GM23338 (cell line): Measurements from ENCODE around the gene MAFF. TPM values are rescaled to one million over a fixed set of nuclear protein-coding genes. Genes with fewer than 3 reads are reported as not detected.

Experiments
- ATAC-seq: fragments of 200-7000 bp; cut with Tn5 transposase; 3 replicates; pipeline ENCODE4 v1.9.1; 2020
- DNase-seq: peaks from one replicate; pipeline ENCODE4 v3.0.0-alpha.2; 2015; ENCODE audit warnings: low spot score
- H2AFZ ChIP-seq: fragments of 200-600 bp; sonication (generic); 2 replicates; pipeline ENCODE4 v1.8.0; 2016; ENCODE audit warnings: antibody characterized with exemption, mild to moderate bottlenecking, moderate library complexity
- H3F3A ChIP-seq: fragments of 200-600 bp; sonication (generic); replicated peaks from 2 replicates; pipeline ENCODE4 v1.8.0; 2017; ENCODE audit warnings: antibody characterized with exemption, mixed run types, low read depth
- H3K27ac ChIP-seq: fragments of 200-600 bp; sonication (generic); 2 replicates; pipeline ENCODE4 v1.6.1; 2016; ENCODE audit warnings: low read depth
- H3K27me3 ChIP-seq: fragments of 200-600 bp; sonication (generic); 2 replicates; pipeline ENCODE4 v1.8.0; 2016; ENCODE audit warnings: mild to moderate bottlenecking, mixed run types, moderate library complexity; ENCODE audit not compliant: insufficient read depth
- H3K36me3 ChIP-seq: fragments of 200-600 bp; sonication (generic); 2 replicates; pipeline ENCODE4 v1.8.0; 2016; ENCODE audit warnings: mild to moderate bottlenecking; ENCODE audit not compliant: insufficient read depth
- H3K4me1 ChIP-seq: fragments of 200-600 bp; sonication (generic); 2 replicates; pipeline ENCODE4 v1.8.0; 2016; ENCODE audit warnings: mild to moderate bottlenecking, moderate library complexity; ENCODE audit not compliant: insufficient read depth
- H3K4me2 ChIP-seq: fragments of 200-600 bp; sonication (generic); 2 replicates; pipeline ENCODE4 v1.7.1; 2017; ENCODE audit warnings: mixed run types
- H3K4me3 ChIP-seq: fragments of 200-600 bp; sonication (generic); 2 replicates; pipeline ENCODE4 v1.6.1; 2016; ENCODE audit warnings: mixed run types
- H3K79me2 ChIP-seq: fragments of 200-600 bp; sonication (generic); replicated peaks from 2 replicates; pipeline ENCODE4 v1.8.0; 2017; ENCODE audit warnings: mild to moderate bottlenecking; ENCODE audit not compliant: insufficient read depth
- H3K9me2 ChIP-seq: fragments of 200-600 bp; sonication (generic); 2 replicates; pipeline ENCODE4 v1.8.0; 2017; ENCODE audit not compliant: insufficient read depth
- H4K20me1 ChIP-seq: fragments of 200-600 bp; sonication (generic); replicated peaks from 2 replicates; pipeline ENCODE4 v1.8.0; 2017; ENCODE audit warnings: mild to moderate bottlenecking; ENCODE audit not compliant: insufficient read depth
- H3K27ac Mint-ChIP-seq: 2 replicates; pipeline ENCODE4 v1.8.0; 2020; ENCODE audit warnings: inconsistent platforms, mild to moderate bottlenecking, moderate library complexity, mixed read lengths
- H3K27me3 Mint-ChIP-seq: 3 replicates; pipeline ENCODE4 v1.8.0; 2022; ENCODE audit warnings: low read depth, mild to moderate bottlenecking, moderate library complexity, mixed read lengths, inconsistent platforms; ENCODE audit not compliant: insufficient read depth, poor library complexity
- H3K36me3 Mint-ChIP-seq: 3 replicates; pipeline ENCODE4 v1.8.0; 2021; ENCODE audit warnings: low read depth, mild to moderate bottlenecking, inconsistent platforms, moderate library complexity, mixed read lengths
- H3K4me1 Mint-ChIP-seq: 3 replicates; pipeline ENCODE4 v1.8.0; 2020; ENCODE audit warnings: mild to moderate bottlenecking, inconsistent platforms, mixed read lengths
- H3K4me3 Mint-ChIP-seq: 3 replicates; pipeline ENCODE4 v1.8.0; 2021; ENCODE audit warnings: moderate library complexity, mild to moderate bottlenecking, inconsistent platforms, mixed read lengths
- H3K9me3 Mint-ChIP-seq: 3 replicates; pipeline ENCODE4 v1.8.0; 2020; ENCODE audit warnings: moderate library complexity, mild to moderate bottlenecking, inconsistent platforms, mixed read lengths
- CREB1 ChIP-seq: fragments of 250-450 bp; sonication (Bioruptor Pico); IDR thresholded peaks from 2 replicates; pipeline ENCODE4 v1.5.0; 2020; ENCODE audit warnings: low read depth, mild to moderate bottlenecking, moderate library complexity
- CTCF ChIP-seq, 2 experiments: fragments of 200-600 bp in 1 of 2; sonication (generic) in 1 of 2; conservative IDR thresholded peaks; 2 replicates each; pipeline versions ENCODE4 v1.5.1 to v1.6.1; 2016 to 2017; ENCODE audit warnings: antibody characterized with exemption in 2 of 2, low read depth in 2 of 2, mild to moderate bottlenecking in 2 of 2, moderate library complexity in 1 of 2
- ETS1 ChIP-seq: IDR thresholded peaks from 2 replicates; pipeline ENCODE4 v1.6.1; 2016; ENCODE audit warnings: antibody characterized with exemption
- EZH2 ChIP-seq: fragments of 200-600 bp; sonication (generic); IDR thresholded peaks from one replicate; pipeline ENCODE4 v1.8.0; 2017; ENCODE audit warnings: antibody characterized with exemption, mild to moderate bottlenecking, low read depth; ENCODE audit not compliant: unreplicated experiment
- JUNB ChIP-seq: IDR thresholded peaks from one replicate; pipeline ENCODE4 v1.6.1; 2016; ENCODE audit warnings: antibody characterized with exemption; ENCODE audit not compliant: unreplicated experiment
- NANOG ChIP-seq: IDR thresholded peaks from 2 replicates; pipeline ENCODE4 v1.6.1; 2016; ENCODE audit warnings: antibody characterized with exemption, borderline replicate concordance
- POLR2AphosphoS5 ChIP-seq: IDR thresholded peaks from 2 replicates; pipeline ENCODE4 v1.6.1; 2016; ENCODE audit warnings: antibody characterized with exemption, low read depth
- REST ChIP-seq: IDR thresholded peaks from one replicate; pipeline ENCODE4 v1.6.1; 2018; ENCODE audit warnings: antibody characterized with exemption; ENCODE audit not compliant: unreplicated experiment
- STAT1 ChIP-seq: IDR thresholded peaks from one replicate; pipeline ENCODE4 v1.6.1; 2016; ENCODE audit warnings: antibody characterized with exemption; ENCODE audit not compliant: unreplicated experiment
- ZNF114 ChIP-seq: fragments of 250-450 bp; sonication (Bioruptor Pico); IDR thresholded peaks from 2 replicates; pipeline ENCODE4 v1.5.0; 2020; ENCODE audit warnings: mild to moderate bottlenecking, moderate library complexity
- ZNF331 ChIP-seq: fragments of 250-450 bp; sonication (Bioruptor Pico); IDR thresholded peaks from 2 replicates; pipeline ENCODE4 v1.5.0; 2020; ENCODE audit warnings: low read depth, mild to moderate bottlenecking, moderate library complexity
- polyA plus RNA-seq: library from polyadenylated mRNA; unstranded; fragments of >200 nt; fragmentation: Nextera tagmentation; extraction: Ambion mirVana; gene quantifications from 2 replicates; pipeline ENCODE4 v1.2.1, GENCODE V29; 2016
- total RNA-seq: library from RNA; depleted of rRNA; stranded (reverse); fragments of >200 nt; shearing (Covaris generic); gene quantifications from 2 replicates; pipeline ENCODE4 v1.2.3, GENCODE V29; 2014

MAFF gene
- total and polyA plus RNA-seq, 2 experiments from 2014 or later: 2.2 to 8.9 TPM

GRCh38 chr22:38249301-38249700, 47.5 kb downstream of the MAFF start (continued):
- no peak for TF ChIP-seq REST
- TF ChIP-seq ETS1: no peak
- TF ChIP-seq JUNB: no peak
- no peak for TF ChIP-seq CTCF (conservative IDR thresholded peaks at IDR 0.05; ENCODE audit: low read depth in 2 of 2)
- no peak for TF ChIP-seq POLR2AphosphoS5
- TF ChIP-seq ZNF114 (CRISPR knock-in tag): no peak
- TF ChIP-seq EZH2: no peak

GRCh38 chr22:38249803-38250642, 48.2 kb downstream of the MAFF start:
- Mint-ChIP-seq H3K4me1 (no peaks in the 10 kb centered on the region; the same call in 2 of the 3 replicates), H3K9me3 (no peaks in the 10 kb centered on the region), H3K27ac (no peak overlapping the region; the same call in 1 of the 2 replicates), H3K27me3 (peaks cover 6% of the 10 kb centered on the region), H3K4me3 (no peak overlapping the region), H3K36me3 (peaks cover 19% of the 10 kb centered on the region)
- Histone ChIP-seq H3K4me3 (no peak overlapping the region), H3K27me3 (no peaks in the 10 kb centered on the region), H3F3A (no peaks in the 10 kb centered on the region), H3K9me2 (no peaks in the 10 kb centered on the region), H3K4me2 (no peak overlapping the region), H3K27ac (peak overlapping the region; percentile 32; the same call in 1 of the 2 replicates), H3K36me3 (no peaks in the 10 kb centered on the region), H4K20me1 (peaks cover 28% of the 10 kb centered on the region), H3K79me2 (peaks cover 70% of the 10 kb centered on the region), H3K4me1 (no peaks in the 10 kb centered on the region), H2AFZ (no peak overlapping the region)
- no peak for ATAC-seq
- DNase-seq: no peak
- no peak for TF ChIP-seq POLR2AphosphoS5
- no peak for TF ChIP-seq EZH2
- no peak for TF ChIP-seq ETS1
- TF ChIP-seq NANOG: no peak
- TF ChIP-seq ZNF114 (CRISPR knock-in tag): no peak
- TF ChIP-seq JUNB: no peak
- TF ChIP-seq CTCF (conservative IDR thresholded peaks at IDR 0.05; ENCODE audit: low read depth in 2 of 2): no peak
- TF ChIP-seq REST: no peak
- no peak for TF ChIP-seq ZNF331 (CRISPR knock-in tag)
- TF ChIP-seq CREB1: no peak
- no peak for TF ChIP-seq STAT1
